Measurements from ENCODE around the gene C22orf15. TPM values are rescaled to one million over a fixed set of nuclear protein-coding genes. Genes with fewer than 3 reads are reported as not detected.

Gene C22orf15
- total and polyA plus RNA-seq, 9 of the 15 experiments (the other 6 are each of a cell fraction or from before 2014, with no cell fraction given), result 0.07 TPM; not detected in 8

GRCh38 chr22:23720855-23721254 lies 41.9 kb upstream of the C22orf15 start (continued):
- TF ChIP-seq PBX2 (CRISPR knock-in tag; IDR thresholded peaks at IDR 0.05; ENCODE audit: low read depth) (no peak), PBX2 (tag; conservative IDR thresholded peaks at IDR 0.05; ENCODE audit: low read depth) (peak; percentile 47; the same call in 1 of the 2 replicates), MEIS2 (IDR thresholded peaks at IDR 0.05; ENCODE audit: partially characterized antibody) (peak; percentile 50), HNRNPL (IDR thresholded peaks at IDR 0.05; ENCODE audit: low read depth, low read length) (no peak), PKNOX1 (IDR thresholded peaks at IDR 0.05) (0 out of 2 replicates have a peak, but pooled peaks have one; percentile 8), RFX7 (CRISPR knock-in tag; IDR thresholded peaks at IDR 0.05) (no peak)

GRCh38 chr22:23722160-23722559 lies 40.6 kb upstream of the C22orf15 start:
- 33% methylated on average over 2 of the region's 4 CpGs for WGBS (ENCODE audit: insufficient coverage, low coverage, missing lambda C conversion rate)
- no peak for DNase-seq (ENCODE audit: extremely low read depth in 1 of 4, low spot score in 3 of 4)
- no peaks in the 10 kb centered on the region for H3K9me1 ChIP-seq (ENCODE audit: control insufficient read depth, insufficient read depth, low read length)
- ChIA-PET CTCF (ENCODE audit: low intra/inter-chr PET ratio) (interaction anchor here (0.6 kb wide), 1 partner anchor 110 kb away, joined by 3 read pairs; no protein-coding TSS in a partner anchor), POLR2A (no interaction called here)
- no peaks in the 10 kb centered on the region for H3K36me3 ChIP-seq (ENCODE audit: control insufficient read depth, insufficient read depth, low read length)
- no peaks in the 10 kb centered on the region for H4K20me1 ChIP-seq (replicated peaks; ENCODE audit: control insufficient read depth, insufficient read depth, low read length)
- TF ChIP-seq STAT5B (CRISPR knock-in tag; IDR thresholded peaks at IDR 0.05), result no peak
- TF ChIP-seq SMAD1 (IDR thresholded peaks at IDR 0.05; ENCODE audit: low read depth, low read length, partially characterized antibody), result no peak
- TF ChIP-seq GABPB2 (CRISPR knock-in tag; conservative IDR thresholded peaks at IDR 0.05), result no peak
- no peak for TF ChIP-seq PTRF (tag; IDR thresholded peaks at IDR 0.05)
- TF ChIP-seq POLR2H (tag; IDR thresholded peaks at IDR 0.05; ENCODE audit: low read depth), result no peak
- no peak for TF ChIP-seq RCOR1 (IDR thresholded peaks at IDR 0.05; ENCODE audit: borderline replicate concordance in 1 of 2, low read depth in 2 of 2, low read length in 2 of 2)
- TF ChIP-seq VEZF1 (CRISPR knock-in tag; IDR thresholded peaks at IDR 0.05), result no peak
- TF ChIP-seq ZNF280B (CRISPR knock-in tag; IDR thresholded peaks at IDR 0.05), result no peak
- no peak overlapping the region for H3K27ac ChIP-seq (ENCODE audit: extremely low read depth, low read depth, low read length)
- H3K27me3 ChIP-seq (ENCODE audit: control insufficient read depth in 2 of 2, insufficient read depth in 2 of 2, low read length in 2 of 2), result no peaks in the 10 kb centered on the region
- BruUV-seq (replicated peaks), result no TSS peak
- H3K4me2 ChIP-seq (ENCODE audit: insufficient read depth, low read length), result no peak overlapping the region
- intact Hi-C loops (cut with micrococcal nuclease) (no loop called here), in situ Hi-C loops (cut with MboI) (no loop called here)
- H2AFZ ChIP-seq (ENCODE audit: low read depth, low read length), result no peak overlapping the region
- H3K9me3 ChIP-seq (replicated peaks; ENCODE audit: control insufficient read depth, insufficient read depth, low read depth, low read length), result no peaks in the 10 kb centered on the region
- no peak for FAIRE-seq
- H3K9ac ChIP-seq (ENCODE audit: insufficient read depth in 1 of 2, low read depth in 2 of 2, low read length in 2 of 2), result no peak overlapping the region
- peaks cover 3 to 5% of the 10 kb centered on the region in 2 experiments; a peak in 4 of 5 replicates for H3K4me1 ChIP-seq (replicated peaks in 1 of 2; ENCODE audit: control insufficient read depth in 2 of 2, insufficient read depth in 2 of 2, low read length in 2 of 2)
- H3K79me2 ChIP-seq (ENCODE audit: control insufficient read depth, insufficient read depth, low read length), result peaks cover under 1% of the 10 kb centered on the region; the same call in 2 of the 3 replicates
- no peak for ATAC-seq
- no peak overlapping the region for H3K4me3 ChIP-seq
